GOT3 (cell line): ENCODE measurements around the gene RDH14.

Experiments used
- DNase-seq: peaks from one replicate; lab custom pipeline; 2025; ENCODE audit warnings: mixed read lengths; lab: John Stamatoyannopoulos, UW

The RDH14 gene

DNA sequence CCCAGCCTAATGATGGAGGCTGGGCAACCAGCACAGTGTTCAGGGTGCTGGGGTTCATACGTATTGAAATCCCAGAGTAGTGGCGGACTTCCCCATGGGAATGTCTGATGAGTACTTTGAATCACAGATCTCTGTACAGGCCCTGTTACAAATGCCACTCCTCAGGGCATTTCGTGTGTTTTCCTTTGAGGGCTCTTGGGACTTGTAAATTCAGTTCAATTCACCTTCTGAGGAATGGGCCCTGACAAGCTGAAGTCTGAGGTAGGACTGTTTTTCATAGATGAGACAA lies 288 bp upstream of the RDH14 start:
- no peak for DNase-seq

GRCh38 chr2:18559531-18560030 lies 872 bp downstream of the RDH14 start:
- DNase-seq = no peak

- DNase-seq = no peak
Observed at GRCh38 chr2:18558458-18558857, 2.0 kb downstream of the RDH14 start.

GRCh38 chr2:18557121-18557520 lies 3.3 kb downstream of the RDH14 start:
- DNase-seq = no peak

DNA sequence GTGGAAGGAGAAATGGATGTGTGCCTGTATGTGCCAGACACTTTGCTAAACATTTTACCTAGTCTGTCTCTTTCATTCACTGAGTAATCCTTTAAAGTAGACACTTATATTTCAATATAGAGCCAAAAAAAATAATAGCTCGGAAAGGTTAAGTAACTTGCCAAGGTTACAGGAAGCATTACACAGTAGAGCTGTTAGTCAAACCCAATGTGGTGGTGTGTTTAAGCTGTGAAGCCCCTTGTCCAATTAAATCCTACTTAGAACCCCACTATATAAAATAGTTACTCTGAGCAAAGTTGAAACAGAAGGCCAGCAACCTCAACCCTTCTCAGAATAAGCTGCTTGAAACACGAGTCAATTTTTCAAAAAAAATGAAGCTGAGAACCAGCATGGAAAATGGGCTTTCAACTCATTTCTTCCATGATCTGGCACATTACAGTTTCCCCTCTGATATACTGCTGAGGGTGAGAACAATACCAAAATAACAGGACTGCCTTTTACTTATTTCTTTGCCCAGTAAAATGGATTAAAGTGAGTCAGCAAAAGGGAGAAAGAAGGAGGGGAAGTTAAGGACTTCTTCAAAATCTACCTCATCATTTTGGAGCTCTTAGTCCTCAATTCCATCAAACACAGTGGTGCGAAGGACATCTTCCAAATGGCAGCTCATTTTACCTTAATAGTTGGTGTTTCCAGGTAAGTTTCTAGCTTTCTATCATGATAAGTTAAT lies 7.9 kb downstream of the RDH14 start:
- no peak for DNase-seq

GRCh38 chr2:18551623-18552022 lies 8.8 kb downstream of the RDH14 start:
- no peak for DNase-seq

DNA sequence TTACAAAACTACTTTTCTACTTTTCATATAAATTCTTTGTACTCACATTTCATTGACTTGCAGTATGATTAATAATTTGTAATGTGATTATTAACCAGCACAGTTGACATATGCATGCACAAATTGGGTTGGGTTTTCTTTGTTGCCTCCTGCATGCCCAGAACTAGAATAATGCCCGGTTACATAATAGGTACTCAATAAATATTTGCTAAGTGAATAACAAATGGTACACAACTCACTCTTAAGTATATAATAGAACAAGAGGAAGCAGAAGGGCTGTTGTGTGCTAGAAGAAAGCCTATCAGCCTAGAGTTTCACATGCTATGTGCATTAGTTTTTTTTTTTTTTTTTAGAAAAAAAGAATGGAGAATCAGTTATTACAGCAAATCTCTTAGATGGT lies 9.3 kb downstream of the RDH14 start:
- DNase-seq = no peak

DNA sequence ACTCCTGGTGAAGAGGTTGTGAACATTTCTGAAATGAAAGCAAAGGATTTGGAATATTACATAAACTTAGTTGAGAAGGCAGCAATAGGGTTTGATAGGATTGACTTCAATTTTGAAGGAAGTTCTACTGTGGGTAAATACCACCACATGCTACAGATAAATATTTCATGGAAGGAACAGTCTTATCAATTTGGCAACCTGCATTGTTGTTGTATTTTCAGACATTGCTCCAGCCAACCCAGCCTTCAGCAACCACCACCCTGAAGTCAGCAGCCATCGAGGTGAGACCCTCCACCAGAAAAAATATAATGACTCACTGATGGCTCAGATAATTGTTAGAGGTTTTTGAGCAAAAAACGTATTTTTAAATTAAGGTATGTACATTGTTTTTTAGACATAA lies 10.0 kb downstream of the RDH14 start:
- no peak for DNase-seq

GRCh38 chr2:18549083-18549482 lies 11.4 kb downstream of the RDH14 start:
- DNase-seq = no peak

DNA sequence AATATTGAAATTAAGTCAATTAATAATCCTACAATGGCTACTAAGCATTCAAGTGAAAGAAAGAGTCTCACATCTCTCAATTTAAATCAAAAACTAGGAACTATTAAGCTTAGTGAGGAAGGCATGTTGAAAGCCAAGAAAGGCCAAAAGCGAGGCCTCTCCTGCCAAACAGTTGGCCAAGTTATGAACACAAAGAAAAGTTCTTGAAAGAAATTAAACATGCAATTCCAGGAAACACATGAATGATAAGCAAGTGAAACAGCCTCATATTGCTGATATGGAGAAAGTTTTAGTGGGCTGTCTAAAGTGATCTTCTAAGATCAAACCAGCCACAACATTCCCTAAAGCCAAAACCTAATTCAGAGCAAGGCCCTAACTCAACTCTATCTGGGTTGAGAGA lies 11.8 kb downstream of the RDH14 start:
- no peak for DNase-seq

DNA sequence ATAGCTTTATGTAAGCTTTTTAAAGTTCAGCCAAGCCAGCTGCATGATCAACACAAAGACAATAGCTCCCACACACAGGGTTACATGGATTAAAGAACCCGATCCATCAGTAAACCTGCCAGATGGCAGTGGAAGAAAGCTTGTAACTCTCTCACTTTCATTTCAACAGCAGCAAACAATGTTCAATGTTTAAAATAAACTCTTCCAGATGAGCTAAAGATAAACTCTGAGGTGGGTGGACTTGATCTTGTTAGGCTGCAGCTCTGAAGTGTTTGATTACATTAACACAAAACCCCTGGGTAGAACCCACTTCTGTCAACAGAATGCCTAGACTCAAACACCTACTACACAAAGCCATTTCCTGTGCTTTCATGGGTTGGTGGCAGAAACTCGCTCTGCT lies 13.9 kb downstream of the RDH14 start:
- DNase-seq = no peak

DNA sequence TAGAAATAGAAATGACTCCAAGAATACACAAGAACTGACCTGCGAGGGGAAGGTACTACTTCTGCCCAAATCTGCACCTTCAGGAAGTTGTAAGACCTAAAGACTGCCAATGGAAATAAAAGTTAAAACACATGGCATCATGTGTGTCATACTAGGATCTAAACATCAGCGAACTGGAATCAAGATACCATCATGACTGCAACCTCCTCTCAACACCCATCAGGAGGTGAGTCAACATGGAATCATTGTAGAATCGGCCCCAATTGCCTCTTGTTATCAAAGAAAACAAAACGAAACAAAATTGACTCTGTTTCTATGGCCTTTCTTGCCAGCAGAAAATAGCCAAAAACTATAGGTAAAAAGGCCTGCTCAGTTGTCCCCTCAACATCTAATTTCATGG lies 15.1 kb downstream of the RDH14 start:
- no peak for DNase-seq

DNA sequence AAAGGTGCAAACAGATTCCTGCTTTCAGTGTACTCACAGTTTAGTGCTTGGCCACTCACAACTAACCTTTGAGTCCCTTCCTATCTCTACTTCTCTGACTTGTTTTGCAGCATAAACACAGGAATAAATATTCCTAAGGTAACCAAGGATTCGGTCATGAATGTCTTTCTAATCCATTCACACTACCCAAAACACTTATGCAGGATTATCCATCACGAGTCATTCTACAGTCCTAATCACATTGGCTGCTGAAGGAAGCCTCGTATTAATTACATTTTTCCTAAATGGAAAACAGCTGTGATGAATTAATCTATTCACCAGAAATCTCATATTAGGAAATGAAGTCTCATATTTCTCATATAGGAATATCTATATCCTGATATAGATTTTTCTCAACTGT lies 16.3 kb downstream of the RDH14 start:
- DNase-seq = no peak

DNA sequence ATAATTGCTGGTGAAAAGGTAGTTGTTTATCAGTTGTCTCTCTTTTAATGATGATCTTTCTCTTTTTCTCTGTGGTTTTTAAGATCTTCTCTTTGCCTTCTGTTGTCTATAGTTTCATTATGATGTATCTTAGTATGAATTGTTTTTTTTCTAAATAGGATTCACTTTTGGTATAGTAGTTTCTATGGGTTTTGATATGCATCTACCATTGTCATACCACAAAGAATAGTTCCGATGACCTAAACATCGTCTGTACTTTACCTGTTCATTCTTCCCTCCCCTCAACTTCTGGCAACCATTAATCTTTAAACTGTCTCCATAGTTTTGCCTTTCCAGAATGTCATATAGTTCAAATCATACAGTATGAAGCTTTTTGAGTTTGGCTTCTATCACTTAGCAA lies 19.6 kb downstream of the RDH14 start:
- DNase-seq = no peak

DNA sequence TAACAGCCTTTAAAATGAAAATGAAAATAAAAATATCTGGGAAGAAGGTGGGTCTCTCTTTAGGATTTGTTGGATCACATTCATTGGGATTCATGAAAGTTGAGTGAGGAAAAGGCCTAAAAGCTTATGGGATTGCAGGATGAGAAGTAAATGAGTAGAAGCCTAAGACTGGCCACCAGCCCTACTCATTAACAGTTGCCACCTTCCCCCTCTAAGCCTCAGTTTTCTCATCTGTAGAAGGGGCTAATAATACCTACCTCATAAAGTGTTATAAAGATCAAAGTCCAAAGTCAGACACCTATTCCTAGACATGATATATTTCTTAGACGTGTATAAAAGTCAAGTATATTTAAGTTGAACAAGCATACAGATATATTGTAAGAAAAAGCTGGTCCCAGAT lies 23.8 kb downstream of the RDH14 start:
- no peak for DNase-seq

DNA sequence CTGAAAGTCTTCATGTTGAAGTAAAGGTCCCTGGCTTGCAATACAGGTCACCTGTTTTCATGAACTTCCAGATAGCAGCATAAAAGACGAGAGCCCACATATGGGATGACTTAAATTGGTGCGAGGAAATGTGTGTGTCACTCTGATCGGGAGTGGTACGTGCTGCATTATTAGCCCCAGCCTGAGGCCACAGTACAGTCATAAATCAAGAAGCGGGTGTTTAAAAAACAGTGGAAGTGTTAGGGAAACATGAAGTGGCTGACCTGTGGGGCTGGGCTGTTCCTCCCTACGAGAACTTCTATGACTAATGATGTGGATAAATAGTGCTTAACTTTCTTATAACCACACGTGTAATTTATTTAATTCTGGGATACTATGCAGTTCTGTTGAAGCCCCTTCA lies 24.4 kb downstream of the RDH14 start:
- no peak for DNase-seq

- DNase-seq = no peak
Observed at GRCh38 chr2:18531194-18531593, 29.3 kb downstream of the RDH14 start.

DNA sequence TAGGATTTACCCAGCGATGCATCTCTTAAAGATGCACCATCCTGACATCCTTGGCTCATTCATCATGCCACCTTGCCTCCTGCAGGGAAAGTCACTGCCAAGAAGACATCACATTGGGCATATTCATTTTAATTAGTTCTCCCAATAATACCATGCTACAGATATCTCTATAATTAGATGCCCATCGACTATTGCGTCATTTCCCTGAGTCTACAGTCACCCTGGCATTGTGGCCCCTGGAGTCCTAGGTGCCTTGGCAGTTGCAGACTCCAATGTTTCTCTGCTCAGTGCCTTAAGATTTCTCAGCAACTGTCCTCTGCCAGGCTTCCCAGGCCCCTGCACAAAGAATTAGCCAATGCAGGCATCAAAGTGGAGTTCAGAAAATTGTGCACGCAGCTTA lies 32.6 kb downstream of the RDH14 start:
- DNase-seq = no peak

GRCh38 chr2:18527326-18527725 lies 33.1 kb downstream of the RDH14 start:
- no peak for DNase-seq

GRCh38 chr2:18526429-18526828 lies 34.0 kb downstream of the RDH14 start:
- no peak for DNase-seq

GRCh38 chr2:18525852-18526251 lies 34.6 kb downstream of the RDH14 start:
- DNase-seq = no peak

GRCh38 chr2:18525236-18525635 lies 35.2 kb downstream of the RDH14 start:
- no peak for DNase-seq

- DNase-seq = no peak
Observed at GRCh38 chr2:18522484-18523146, 37.8 kb downstream of the RDH14 start.
